GM18526 (cell line): Measurements from ENCODE around the gene NCAM1.

ENCODE experiments used
- POLR2A ChIP-seq: IDR thresholded peaks from 3 replicates; pipeline ENCODE4 v1.6.1; 2011; ENCODE audit not compliant: insufficient read length; ENCODE audit errors: extremely low read depth

NCAM1 gene

GRCh38 chr11:112961146-112961668 is at the start of gene NCAM1:
NCAM1 (plus strand) TSS chr11:112961420.
- TF ChIP-seq POLR2A = no peak

GRCh38 chr11:112922606-112923005 is 38.6 kb upstream of the NCAM1 start:
- no peak for TF ChIP-seq POLR2A

- no peak for TF ChIP-seq POLR2A
These were observed 35.5 kb upstream of the NCAM1 start for GRCh38 chr11:112925516-112926310.

GRCh38 chr11:112928136-112928535 is 33.1 kb upstream of the NCAM1 start:
- TF ChIP-seq POLR2A = no peak

GRCh38 chr11:112929432-112929831 is 31.8 kb upstream of the NCAM1 start:
- no peak for TF ChIP-seq POLR2A

- TF ChIP-seq POLR2A = no peak
These were observed 29.5 kb upstream of the NCAM1 start for GRCh38 chr11:112931703-112932102.

- TF ChIP-seq POLR2A = no peak
These were observed 28.6 kb upstream of the NCAM1 start for GRCh38 chr11:112932593-112932992.

GRCh38 chr11:112933970-112934369 is 27.2 kb upstream of the NCAM1 start:
- no peak for TF ChIP-seq POLR2A

GRCh38 chr11:112941104-112941503 is 20.1 kb upstream of the NCAM1 start:
- TF ChIP-seq POLR2A = no peak

- no peak for TF ChIP-seq POLR2A
These were observed 18.1 kb upstream of the NCAM1 start for GRCh38 chr11:112942966-112943643.

GRCh38 chr11:112946866-112947265 is 14.4 kb upstream of the NCAM1 start:
- TF ChIP-seq POLR2A = no peak

- no peak for TF ChIP-seq POLR2A
These were observed 11.2 kb upstream of the NCAM1 start for GRCh38 chr11:112949781-112950575.

- no peak for TF ChIP-seq POLR2A
These were observed 2.5 kb upstream of the NCAM1 start for GRCh38 chr11:112958670-112959069.

GRCh38 chr11:112961751-112962578 is 745 bp downstream of the NCAM1 start:
- no peak for TF ChIP-seq POLR2A
